HEK293 (cell line): ENCODE measurements around the gene FOXK2.

ENCODE experiments used
- CTCF ChIA-PET: fragments of 350-600 bp; formaldehyde crosslinking; extraction: SDS; loops from one replicate; lab custom pipeline; 2021; ENCODE audit warnings: antibody characterized with exemption; lab: Yijun Ruan, JAX
- POLR2A ChIA-PET: fragments of 300-600 bp; formaldehyde crosslinking; extraction: SDS; loops from one replicate; lab custom pipeline; 2020; ENCODE audit warnings: antibody characterized with exemption, inconsistent platforms; lab: Yijun Ruan, JAX
- H3K27ac ChIP-seq: fragments of 200-500 bp; sonication (Bioruptor generic); 2 replicates; pipeline ENCODE4 v1.5.1; 2014; ENCODE audit warnings: low read depth, low read length, control low read depth, inconsistent platforms; ENCODE audit errors: extremely low read depth
- H3K36me3 ChIP-seq, 2 experiments: fragments of 200-500 bp in 1 of 2; sonication (Bioruptor generic) in 1 of 2; 1 replicate in 1 of 2; 2 replicates in 1 of 2; pipeline ENCODE4 v1.5.1; 2014 to 2017; ENCODE audit warnings: inconsistent platforms in 2 of 2, low read length in 2 of 2; ENCODE audit not compliant: control insufficient read depth in 2 of 2, insufficient read depth in 1 of 2
- H3K4me1 ChIP-seq: fragments of 200-500 bp; sonication (Bioruptor generic); 2 replicates; pipeline ENCODE4 v1.5.1; 2014; ENCODE audit warnings: mild to moderate bottlenecking, low read length, inconsistent platforms; ENCODE audit not compliant: control insufficient read depth, insufficient read depth
- H3K4me3 ChIP-seq: 2 replicates; pipeline ENCODE4 v1.5.1; 2011; ENCODE audit warnings: low read depth, mild to moderate bottlenecking, control low read depth, low read length, moderate library complexity
- H3K9me3 ChIP-seq: fragments of 200-500 bp; sonication (Bioruptor generic); 2 replicates; pipeline ENCODE4 v1.5.1; 2014; ENCODE audit warnings: low read depth, low read length, inconsistent platforms; ENCODE audit not compliant: control insufficient read depth, insufficient read depth
- AEBP2 ChIP-seq: fragments of 450-650 bp; formaldehyde crosslinking; IDR thresholded peaks from 2 replicates; pipeline ENCODE4 v1.5.1; 2016; ENCODE audit warnings: missing biosample characterization, missing genetic modification characterization, borderline replicate concordance
- GLI2 ChIP-seq: fragments of 450-650 bp; formaldehyde crosslinking; IDR thresholded peaks from 2 replicates; pipeline ENCODE4; 2017; ENCODE audit warnings: missing biosample characterization, missing genetic modification characterization, low read depth, borderline replicate concordance
- HOXC10 ChIP-seq: sonication (generic); formaldehyde crosslinking; IDR thresholded peaks from 2 replicates; pipeline ENCODE4 v1.8.1; 2023; ENCODE audit warnings: mild to moderate bottlenecking, missing genetic modification reagents
- OVOL3 ChIP-seq: fragments of 450-650 bp; formaldehyde crosslinking; IDR thresholded peaks from 2 replicates; pipeline ENCODE4 v1.5.1; 2016; ENCODE audit warnings: missing biosample characterization, missing genetic modification characterization
- RBAK ChIP-seq: fragments of 450-650 bp; formaldehyde crosslinking; IDR thresholded peaks from 2 replicates; pipeline ENCODE4 v1.5.1; 2016; ENCODE audit warnings: missing biosample characterization, missing genetic modification characterization
- SCRT2 ChIP-seq: fragments of 450-650 bp; formaldehyde crosslinking; IDR thresholded peaks from 2 replicates; pipeline ENCODE4 v1.5.1; 2016; ENCODE audit warnings: missing biosample characterization, missing genetic modification characterization
- SETDB1 ChIP-seq: IDR thresholded peaks from one replicate; pipeline ENCODE4 v1.6.1; 2017; ENCODE audit warnings: mild to moderate bottlenecking, low read length, moderate library complexity, mixed read lengths; ENCODE audit not compliant: insufficient read length
- YY2 ChIP-seq: fragments of 450-650 bp; formaldehyde crosslinking; IDR thresholded peaks from 2 replicates; pipeline ENCODE4 v1.5.1; 2016; ENCODE audit warnings: missing biosample characterization, missing genetic modification characterization
- ZBTB44 ChIP-seq: fragments of 450-650 bp; IDR thresholded peaks from 2 replicates; pipeline ENCODE4 v1.5.1; 2018; ENCODE audit warnings: missing biosample characterization, mild to moderate bottlenecking, missing genetic modification characterization
- ZBTB6 ChIP-seq: fragments of 450-650 bp; formaldehyde crosslinking; IDR thresholded peaks from 2 replicates; pipeline ENCODE4 v1.5.1; 2017; ENCODE audit warnings: missing biosample characterization, missing genetic modification characterization
- ZNF239 ChIP-seq: fragments of 450-650 bp; formaldehyde crosslinking; IDR thresholded peaks from 2 replicates; pipeline ENCODE4 v1.5.1; 2016; ENCODE audit warnings: missing biosample characterization, missing genetic modification characterization
- ZNF280D ChIP-seq: fragments of 450-650 bp; formaldehyde crosslinking; IDR thresholded peaks from 2 replicates; pipeline ENCODE4 v1.5.1; 2016; ENCODE audit warnings: missing biosample characterization, missing genetic modification characterization
- ZNF302 ChIP-seq: fragments of 450-650 bp; formaldehyde crosslinking; IDR thresholded peaks from 2 replicates; pipeline ENCODE4 v1.5.1; 2016; ENCODE audit warnings: missing biosample characterization, missing genetic modification characterization, low read depth
- ZNF341 ChIP-seq: fragments of 450-650 bp; formaldehyde crosslinking; IDR thresholded peaks from 2 replicates; pipeline ENCODE4; 2016; ENCODE audit warnings: low read depth, missing biosample characterization, missing genetic modification characterization
- ZNF398 ChIP-seq: fragments of 450-650 bp; formaldehyde crosslinking; IDR thresholded peaks from 2 replicates; pipeline ENCODE4 v1.5.1; 2017; ENCODE audit warnings: missing biosample characterization, missing genetic modification characterization
- ZNF416 ChIP-seq: fragments of 450-650 bp; formaldehyde crosslinking; IDR thresholded peaks from 2 replicates; pipeline ENCODE4 v1.5.1; 2016; ENCODE audit warnings: missing biosample characterization, missing genetic modification characterization
- ZNF513 ChIP-seq: fragments of 450-650 bp; IDR thresholded peaks from 2 replicates; pipeline ENCODE4 v1.5.1; 2018; ENCODE audit warnings: missing biosample characterization, missing genetic modification characterization
- ZNF571 ChIP-seq: fragments of 450-650 bp; formaldehyde crosslinking; IDR thresholded peaks from 2 replicates; pipeline ENCODE4 v1.5.0; 2017; ENCODE audit warnings: missing biosample characterization, missing genetic modification characterization
- ZNF600 ChIP-seq: fragments of 450-650 bp; formaldehyde crosslinking; IDR thresholded peaks from 2 replicates; pipeline ENCODE4 v1.5.1; 2016; ENCODE audit warnings: missing biosample characterization, missing genetic modification characterization
- ZNF610 ChIP-seq: fragments of 450-650 bp; formaldehyde crosslinking; IDR thresholded peaks from 2 replicates; pipeline ENCODE4 v1.5.1; 2016; ENCODE audit warnings: missing biosample characterization, missing genetic modification characterization, borderline replicate concordance
- ZSCAN4 ChIP-seq: fragments of 450-650 bp; formaldehyde crosslinking; IDR thresholded peaks from 2 replicates; pipeline ENCODE4 v1.5.1; 2017; ENCODE audit warnings: missing biosample characterization, missing genetic modification characterization

Gene FOXK2

GRCh38 chr17:82474223-82475010, 45.1 kb upstream of the FOXK2 start (continued):
- no peak for TF ChIP-seq ZBTB44 (tag by site-specific recombination)

GRCh38 chr17:82475458-82475857, 44.1 kb upstream of the FOXK2 start:
- TF ChIP-seq RBAK, result no peak
- TF ChIP-seq SETDB1, result no peak
- TF ChIP-seq ZBTB6, result no peak
- no peak for TF ChIP-seq ZNF600 (tag by site-specific recombination)
- TF ChIP-seq YY2 (tag by site-specific recombination), result no peak
- no peak for TF ChIP-seq SCRT2 (tag by site-specific recombination)
- TF ChIP-seq ZNF341 (tag by site-specific recombination), result no peak
- TF ChIP-seq ZNF513 (tag by site-specific recombination), result no peak
- TF ChIP-seq ZNF416 (tag by site-specific recombination), result no peak
- no peak for TF ChIP-seq HOXC10 (CRISPR knock-in tag)
- no peak for TF ChIP-seq ZNF398
- no peak for TF ChIP-seq ZNF239
- no peak for TF ChIP-seq OVOL3 (tag by site-specific recombination)
- no peak for TF ChIP-seq ZNF280D (tag by site-specific recombination)
- no peak for TF ChIP-seq GLI2 (tag by site-specific recombination)
- no peak for TF ChIP-seq ZNF302
- TF ChIP-seq AEBP2 (tag by site-specific recombination), result no peak
- no peak for TF ChIP-seq ZNF571 (tag by site-specific recombination)
- no peak for TF ChIP-seq ZNF610 (tag by site-specific recombination)
- no peak for TF ChIP-seq ZSCAN4
- CTCF ChIA-PET, result no interaction called here
- no peak overlapping the region for H3K4me3 ChIP-seq
- no peaks in the 10 kb centered on the region for H3K9me3 ChIP-seq
- H3K4me1 ChIP-seq, result no peaks in the 10 kb centered on the region
- POLR2A ChIA-PET, result no interaction called here
- H3K27ac ChIP-seq, result no peak overlapping the region
- H3K36me3 ChIP-seq, result peaks cover 32 to 71% of the 10 kb centered on the region in 2 experiments
